NCI-H345 (cell line): ENCODE results near the gene CDC14C.
A peak's percentile ranks its signal among the peaks of the same experiment; 100 is the strongest.
"Not testable (repeated sequence)": the region's sequence is repeated elsewhere in the genome, so short reads cannot be mapped to it uniquely, and the experiment has no call there.

Experiments
- DNase-seq: peaks from one replicate; lab custom pipeline; 2025; lab: John Stamatoyannopoulos, UW

Gene CDC14C

GRCh38 chr7:48924433-48924832 is at the start of gene CDC14C:
TSS of gene CDC14C (plus strand) at chr7:48924547. CDS start at chr7:48924673, 126 bp downstream.
- DNase-seq, result no peak

GRCh38 chr7:48875045-48875916 is 49.1 kb upstream of the CDC14C start:
- DNase-seq, result peak; percentile 72

- no peak for DNase-seq
These were observed 48.3 kb upstream of the CDC14C start for GRCh38 chr7:48876087-48876486.

- DNase-seq, result no peak
These were observed 43.5 kb upstream of the CDC14C start for GRCh38 chr7:48880851-48881250.

- no peak for DNase-seq
These were observed 36.8 kb upstream of the CDC14C start for GRCh38 chr7:48887500-48887899.

- no peak for DNase-seq
These were observed 29.8 kb upstream of the CDC14C start for GRCh38 chr7:48894574-48894973.

GRCh38 chr7:48899932-48900331 is 24.4 kb upstream of the CDC14C start:
- DNase-seq, result no peak

GRCh38 chr7:48901966-48902365 is 22.4 kb upstream of the CDC14C start:
- DNase-seq, result no peak

GRCh38 chr7:48904975-48905374 is 19.4 kb upstream of the CDC14C start:
- DNase-seq, result no peak

- DNase-seq, result not testable (repeated sequence)
These were observed 18.7 kb upstream of the CDC14C start for GRCh38 chr7:48905686-48906085.

GRCh38 chr7:48909887-48910286 is 14.5 kb upstream of the CDC14C start:
- DNase-seq, result not testable (repeated sequence)

- no peak for DNase-seq
These were observed 7.1 kb downstream of the CDC14C start for GRCh38 chr7:48931481-48931880.

- no peak for DNase-seq
These were observed 8.0 kb downstream of the CDC14C start for GRCh38 chr7:48932126-48932910.

GRCh38 chr7:48933549-48934085 is 9.3 kb downstream of the CDC14C start:
- DNase-seq, result no peak

GRCh38 chr7:48938539-48939295 is 14.4 kb downstream of the CDC14C start:
- DNase-seq, result no peak

GRCh38 chr7:48943279-48943990 is 19.1 kb downstream of the CDC14C start:
- no peak for DNase-seq

GRCh38 chr7:48955916-48956315 is 31.6 kb downstream of the CDC14C start:
- DNase-seq, result no peak

- peak; percentile 76 for DNase-seq
These were observed 35.3 kb downstream of the CDC14C start for GRCh38 chr7:48959676-48960075.

- peak; percentile 19 for DNase-seq
These were observed 38.6 kb downstream of the CDC14C start for GRCh38 chr7:48962821-48963505.

- DNase-seq, result no peak
These were observed 39.7 kb downstream of the CDC14C start for GRCh38 chr7:48964074-48964473.

GRCh38 chr7:48971173-48971572 is 46.8 kb downstream of the CDC14C start:
- DNase-seq, result peak; percentile 73
